Activated CD8-positive, alpha-beta memory T cell treated with anti-CD3 and anti-CD28 coated beads for 4 hours (primary cell): Measurements from ENCODE around the gene GALNT13.

Source experiments
- DNase-seq, 2 donors: peaks; one replicate each; pipeline ENCODE4 v3.0.0-alpha.2; 2020; ENCODE audit warnings: low read depth in 2 of 2

The GALNT13 gene

DNA sequence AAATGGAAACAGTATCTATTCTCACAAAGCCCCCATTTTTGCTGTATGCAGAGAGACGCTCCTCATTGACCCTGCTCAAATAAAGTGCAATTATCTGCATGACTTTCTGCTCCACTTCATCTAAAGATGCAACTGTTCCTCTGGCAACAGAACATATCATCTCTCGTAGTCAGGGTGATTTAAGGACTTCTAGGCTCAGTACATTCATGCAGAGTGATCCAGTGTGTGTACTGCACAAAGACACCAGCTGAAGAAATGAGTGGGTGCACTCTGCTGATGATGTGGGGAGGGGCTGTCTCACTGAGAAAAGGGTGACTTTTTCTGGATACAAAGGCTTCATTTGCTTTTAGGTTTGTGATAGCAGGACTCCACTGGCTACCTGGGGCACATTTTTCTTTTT lies 355.2 kb downstream of the GALNT13 start:
- no peak for DNase-seq

DNA sequence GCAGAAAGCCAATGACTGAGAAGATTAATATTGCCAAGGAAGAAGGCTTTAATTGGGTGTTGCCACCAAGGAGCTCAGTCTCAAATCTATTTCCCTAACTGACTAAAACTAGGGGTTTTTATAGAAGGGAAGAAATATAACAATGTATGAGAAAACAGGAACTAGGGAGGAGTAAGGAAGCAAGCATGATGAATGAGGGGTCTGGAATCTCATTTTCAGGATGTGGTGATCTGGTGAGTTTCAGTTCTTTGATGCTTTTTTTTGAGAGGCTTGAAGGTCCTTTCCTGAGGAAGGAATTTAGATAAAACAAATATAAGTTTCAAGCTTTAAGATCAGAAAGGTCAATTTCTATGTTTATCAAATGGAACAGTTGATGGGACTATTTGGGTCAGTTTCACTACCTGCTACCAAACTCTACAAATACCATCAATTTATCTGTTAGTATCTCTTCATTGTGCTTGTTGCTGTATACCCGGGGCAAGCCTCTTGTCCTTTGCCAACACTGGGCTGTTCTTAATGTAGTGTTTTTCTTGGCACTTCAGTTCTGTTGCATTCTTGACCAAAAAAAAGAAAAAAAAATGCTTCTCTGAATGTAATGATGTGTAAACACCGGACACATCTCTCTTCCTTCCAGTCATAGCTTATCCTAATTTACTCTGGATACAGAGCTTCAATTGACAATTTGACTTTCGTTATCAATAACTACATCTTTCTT lies 357.0 kb downstream of the GALNT13 start:
- no peak for DNase-seq

- DNase-seq: no peak
These were observed 358.2 kb downstream of the GALNT13 start for GRCh38 chr2:154229966-154230365.

DNA sequence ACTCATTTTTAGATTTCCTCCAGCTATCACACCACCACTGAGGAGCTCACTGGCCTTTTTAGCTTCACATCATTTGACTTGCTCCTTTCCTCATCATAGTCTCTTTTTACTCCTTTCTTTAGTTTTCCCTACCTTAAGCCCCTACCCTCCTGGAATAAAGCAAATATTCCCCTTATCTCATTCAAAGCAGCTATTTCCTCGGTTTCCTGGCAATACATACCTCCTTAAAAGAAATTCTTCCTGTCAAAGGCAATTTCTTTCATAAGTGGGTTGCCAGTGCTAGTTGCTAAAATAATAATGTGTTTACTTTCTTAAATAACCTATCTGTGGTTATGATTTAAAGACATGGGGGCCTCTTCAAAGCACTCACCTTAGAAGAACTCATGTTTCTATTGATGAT lies 359.3 kb downstream of the GALNT13 start:
- DNase-seq: no peak

- DNase-seq: no peak
These were observed 361.5 kb downstream of the GALNT13 start for GRCh38 chr2:154233231-154233630.

DNA sequence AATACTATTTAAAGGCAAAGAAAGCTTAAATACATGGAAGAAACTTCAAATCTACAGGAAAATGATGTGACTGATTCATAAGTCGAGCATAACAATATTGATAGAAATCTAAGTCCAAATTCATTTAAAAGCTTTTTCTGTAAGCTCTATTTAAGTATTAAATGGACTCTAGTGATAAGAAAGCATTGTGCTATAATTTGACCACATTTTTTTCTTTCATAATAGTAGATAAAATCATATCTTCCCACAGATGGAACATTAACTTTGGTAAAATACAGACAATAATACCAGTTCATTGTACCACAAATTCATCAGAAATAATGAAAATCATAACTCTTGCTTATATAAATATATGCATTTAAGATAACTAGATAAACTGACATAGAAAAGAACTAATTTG lies 366.5 kb downstream of the GALNT13 start:
- DNase-seq: no peak

GRCh38 chr2:154240316-154240715 lies 368.6 kb downstream of the GALNT13 start:
- no peak for DNase-seq

GRCh38 chr2:154240921-154241379 lies 369.2 kb downstream of the GALNT13 start:
- DNase-seq: no peak

GRCh38 chr2:154242687-154243086 lies 371.0 kb downstream of the GALNT13 start:
- DNase-seq: no peak

- DNase-seq: no peak
These were observed 372.0 kb downstream of the GALNT13 start for GRCh38 chr2:154243685-154244084.

DNA sequence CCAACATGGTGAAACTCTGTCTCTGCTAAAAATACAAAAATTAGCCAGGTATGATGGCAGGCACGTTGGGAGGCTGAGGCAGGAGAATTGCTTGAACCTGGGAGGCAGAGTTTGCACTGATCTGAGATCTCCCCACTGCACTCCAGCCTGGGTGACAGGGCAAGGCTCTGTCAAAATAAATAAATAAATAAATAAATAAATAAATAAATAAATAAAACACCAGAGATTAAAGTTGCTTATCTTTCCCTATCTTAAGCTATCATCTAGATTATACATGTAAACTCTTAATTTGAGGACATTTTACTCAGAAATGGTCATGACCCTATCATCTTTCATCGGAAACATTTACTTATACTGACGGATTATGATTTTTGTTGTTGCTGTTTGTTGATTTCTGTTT lies 373.2 kb downstream of the GALNT13 start:
- DNase-seq: no peak

DNA sequence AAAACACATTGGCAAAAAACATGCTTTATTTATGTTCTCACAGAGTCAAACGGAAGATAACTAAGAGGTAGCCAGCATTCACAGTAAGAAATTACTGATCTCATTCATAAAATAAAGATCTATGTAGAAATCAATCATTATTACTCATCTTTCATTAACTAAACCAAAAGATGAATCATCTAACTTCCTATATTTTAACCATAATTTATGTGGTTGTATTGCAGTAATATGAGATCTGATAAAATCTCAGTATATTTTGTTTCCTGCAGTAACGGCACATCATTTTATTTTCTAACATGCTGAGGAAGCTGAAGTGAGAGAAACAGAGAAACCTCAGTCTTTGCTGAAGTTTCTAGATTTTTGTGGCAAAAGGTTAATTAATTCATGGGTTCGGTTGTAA lies 375.8 kb downstream of the GALNT13 start:
- no peak for DNase-seq

DNA sequence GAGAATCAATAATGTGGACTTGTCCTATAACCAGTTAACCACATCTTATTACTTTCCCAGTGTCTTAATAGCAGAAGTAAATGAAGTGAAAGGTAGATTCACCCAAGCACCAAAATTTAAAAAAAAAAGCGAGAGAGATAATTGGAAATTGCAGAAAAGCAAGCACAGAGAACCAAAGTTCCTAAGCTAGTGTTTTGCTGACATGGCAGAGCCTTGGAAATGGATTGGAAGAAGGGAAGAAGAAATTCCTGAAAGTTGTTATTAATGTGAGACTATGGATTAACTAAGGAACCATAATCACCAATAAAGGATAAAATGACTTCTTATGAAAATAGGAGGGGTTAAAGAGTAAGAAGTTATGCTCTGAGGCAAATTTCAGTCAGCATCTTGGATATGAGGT lies 384.4 kb downstream of the GALNT13 start:
- DNase-seq: no peak

GRCh38 chr2:154259030-154259429 lies 387.3 kb downstream of the GALNT13 start:
- DNase-seq: no peak

DNA sequence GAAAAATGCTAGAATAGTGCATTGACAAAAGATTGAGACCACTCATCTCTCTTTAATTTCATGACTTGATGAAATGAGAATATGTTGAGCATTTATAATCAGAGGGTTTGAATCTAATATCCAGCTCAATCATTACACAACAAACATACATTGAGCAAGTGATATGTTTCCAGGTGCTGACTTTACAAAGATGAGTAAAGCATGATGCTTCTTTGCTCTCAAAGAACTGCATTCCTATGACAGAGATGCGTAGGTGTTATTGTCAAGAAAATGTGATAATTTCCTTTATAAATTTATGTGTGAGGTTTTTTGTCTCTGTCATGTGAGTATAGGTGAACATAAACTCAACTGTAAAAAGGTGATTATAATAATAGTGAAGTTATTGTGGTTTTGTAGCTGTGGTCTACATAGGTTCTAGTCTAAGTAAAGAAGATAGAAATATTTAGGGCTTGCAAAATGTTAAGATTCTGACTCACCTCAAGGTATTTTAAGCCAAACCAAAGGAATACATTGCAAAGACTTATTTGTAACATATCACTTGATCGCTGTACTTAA lies 389.8 kb downstream of the GALNT13 start:
- no peak for DNase-seq

DNA sequence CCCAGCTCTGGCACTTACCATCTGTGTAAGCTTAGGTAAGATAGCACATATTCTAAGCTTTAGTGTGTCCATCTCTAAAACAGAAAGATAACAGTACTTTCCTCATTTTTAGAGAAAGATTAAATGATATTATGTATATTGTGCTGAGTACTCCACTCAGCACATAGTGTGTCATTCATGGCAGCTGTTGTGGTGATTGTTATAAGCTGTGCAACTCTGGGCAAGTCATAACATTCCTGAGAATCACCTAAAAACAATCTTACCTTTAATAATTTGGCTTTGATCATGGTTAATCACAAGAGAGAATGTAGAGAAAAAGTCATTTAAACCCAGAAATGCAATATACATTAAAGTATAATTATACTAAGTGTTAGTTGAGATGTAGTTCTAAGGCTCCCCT lies 391.5 kb downstream of the GALNT13 start:
- no peak for DNase-seq

DNA sequence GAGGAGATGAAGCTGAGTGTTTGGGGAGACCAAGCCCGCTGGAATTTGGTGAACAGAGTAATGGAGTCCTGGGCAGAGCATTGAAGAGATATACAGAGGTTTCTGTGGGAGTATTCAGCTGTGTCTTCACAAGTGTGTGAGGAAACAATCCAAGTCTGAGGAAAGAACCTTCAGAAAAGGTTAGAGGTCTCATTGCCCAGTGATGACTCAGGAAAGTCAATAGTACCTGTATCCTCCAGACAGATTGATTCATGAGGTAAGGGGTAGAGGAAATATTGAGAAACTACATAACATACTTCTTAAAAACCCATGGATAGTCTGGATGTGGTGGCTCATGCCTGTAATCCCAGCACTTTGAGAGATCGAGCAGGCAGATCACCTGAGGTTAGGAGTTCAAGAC lies 392.3 kb downstream of the GALNT13 start:
- DNase-seq: no peak

GRCh38 chr2:154267983-154268382 lies 396.3 kb downstream of the GALNT13 start:
- DNase-seq: no peak

- DNase-seq: no peak
These were observed 408.8 kb downstream of the GALNT13 start for GRCh38 chr2:154280543-154280942.

GRCh38 chr2:154289870-154290269 lies 418.1 kb downstream of the GALNT13 start:
- DNase-seq: no peak

DNA sequence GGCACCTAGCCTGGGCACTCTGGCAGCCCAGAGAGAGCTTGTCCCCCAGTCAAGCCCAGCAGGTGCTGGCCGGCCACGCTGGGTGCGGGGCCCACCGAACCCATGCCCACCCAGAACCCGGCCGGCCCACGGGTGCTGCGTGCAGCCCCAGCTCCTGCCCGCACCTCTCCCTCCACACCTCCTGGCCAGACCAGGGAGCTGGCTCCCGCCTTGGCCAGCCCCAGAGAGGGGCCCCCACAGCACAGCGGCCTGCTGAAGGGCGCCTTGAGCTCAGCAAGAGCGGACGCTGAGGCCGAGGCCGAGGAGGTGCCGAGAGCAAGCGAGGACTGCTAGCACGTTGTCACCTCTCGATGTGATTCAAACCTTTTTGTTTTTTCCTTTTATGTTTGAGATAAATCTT lies 419.8 kb downstream of the GALNT13 start:
- DNase-seq: no peak

- no peak for DNase-seq
These were observed 420.2 kb downstream of the GALNT13 start for GRCh38 chr2:154291927-154292326.

- DNase-seq: no peak
These were observed 422.1 kb downstream of the GALNT13 start for GRCh38 chr2:154293864-154294263.
